Dermis microvascular lymphatic vessel endothelial cell (primary cell): ENCODE data around the gene SLC6A13. TPM values are rescaled to one million over a fixed set of nuclear protein-coding genes. Genes with fewer than 3 reads are reported as not detected.
"Not testable (repeated sequence)": the region's sequence is repeated elsewhere in the genome, so short reads cannot be mapped to it uniquely, and the experiment has no call there.

Source experiments
- DNase-seq, 2 donors: peaks; one replicate each; pipeline versions ENCODE4 v3.0.0 to v3.0.0-alpha.2; 2010; ENCODE audit warnings: low read depth in 2 of 2
- total RNA-seq: library from RNA; depleted of rRNA; stranded (reverse); fragments of >200 nt; gene quantifications from 2 replicates; pipeline ENCODE4 v1.2.1, GENCODE V29; 2014

SLC6A13 gene
- total RNA-seq, 1 donor from 2014 or later, result 0.13 TPM

DNA sequence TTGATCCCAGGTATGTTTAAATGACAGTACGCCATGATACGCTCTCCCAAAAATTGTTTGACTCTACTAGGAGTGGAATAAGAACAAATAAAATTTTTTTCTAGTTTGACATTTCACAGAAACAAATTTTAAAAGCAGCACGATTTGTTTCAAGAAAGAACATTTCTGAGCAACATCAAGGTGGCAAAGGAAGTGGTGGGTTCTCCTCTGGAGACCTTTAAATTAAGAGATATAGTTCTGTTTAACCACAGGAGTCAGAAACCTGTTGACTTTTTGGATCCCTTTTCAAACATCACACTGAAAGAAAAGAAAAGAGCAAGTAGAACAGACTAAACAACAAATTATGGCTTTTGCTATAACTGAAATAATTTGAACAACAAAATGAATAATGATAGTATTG lies 2.5 kb upstream of the SLC6A13 start:
- no peak for DNase-seq

DNA sequence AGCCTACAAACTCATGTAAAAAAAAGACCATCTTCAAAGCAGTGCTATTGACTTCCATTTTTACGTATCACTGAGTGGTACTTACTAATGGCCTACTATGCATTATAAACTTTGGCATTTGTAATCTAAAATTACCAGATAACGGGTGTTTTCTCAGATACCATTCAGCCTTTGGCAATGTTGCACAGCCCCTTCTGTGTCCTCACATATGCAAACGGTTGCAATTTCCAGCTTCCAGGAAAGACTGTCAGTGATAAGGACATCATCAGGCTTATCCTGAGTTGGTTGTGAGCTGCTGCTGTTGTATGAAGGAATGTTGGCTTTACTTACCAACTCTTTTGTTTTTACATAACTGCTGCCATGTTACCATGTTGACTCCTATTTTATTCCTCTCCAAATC lies 1.6 kb upstream of the SLC6A13 start:
- no peak for DNase-seq

DNA sequence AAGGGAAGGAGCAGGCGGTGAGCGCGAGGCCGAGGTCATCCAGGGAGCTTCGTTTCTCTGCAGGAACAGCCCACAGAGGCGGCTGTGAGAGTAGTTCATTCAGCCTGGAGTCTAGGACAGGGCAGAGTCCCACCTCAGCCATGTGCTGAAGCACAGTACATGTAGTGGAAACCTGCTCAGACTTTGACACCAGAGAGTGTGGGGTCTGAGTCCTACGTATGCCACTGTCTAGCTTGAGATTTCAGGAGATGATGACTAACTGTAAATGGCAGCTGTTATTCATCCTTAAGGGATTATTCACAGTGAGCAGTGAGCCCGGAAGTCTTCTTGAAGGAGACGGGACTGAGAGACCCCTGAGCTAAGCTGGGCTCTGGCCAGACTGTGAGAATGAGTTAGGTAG lies 938 bp upstream of the SLC6A13 start:
- DNase-seq, result no peak

DNA sequence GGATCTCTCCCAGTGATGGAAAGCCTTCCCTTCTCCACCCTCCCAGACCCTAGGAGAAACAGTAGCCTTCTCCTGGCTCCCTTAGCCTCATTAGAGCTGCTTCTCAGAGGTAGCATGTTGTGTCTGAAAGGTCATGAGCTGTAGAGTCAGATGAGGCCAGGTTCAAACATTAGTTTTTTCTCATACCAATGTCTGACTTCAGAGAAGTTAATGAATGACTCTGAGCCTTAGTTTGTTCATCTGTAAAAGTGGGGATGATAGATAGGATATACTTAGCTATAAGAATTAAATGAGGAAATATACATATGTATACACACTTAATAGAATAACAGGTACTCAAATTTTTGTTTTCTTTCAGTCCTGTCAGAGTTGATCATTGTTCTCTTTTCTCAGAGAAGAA lies 523 bp downstream of the SLC6A13 start:
- DNase-seq, result no peak

DNA sequence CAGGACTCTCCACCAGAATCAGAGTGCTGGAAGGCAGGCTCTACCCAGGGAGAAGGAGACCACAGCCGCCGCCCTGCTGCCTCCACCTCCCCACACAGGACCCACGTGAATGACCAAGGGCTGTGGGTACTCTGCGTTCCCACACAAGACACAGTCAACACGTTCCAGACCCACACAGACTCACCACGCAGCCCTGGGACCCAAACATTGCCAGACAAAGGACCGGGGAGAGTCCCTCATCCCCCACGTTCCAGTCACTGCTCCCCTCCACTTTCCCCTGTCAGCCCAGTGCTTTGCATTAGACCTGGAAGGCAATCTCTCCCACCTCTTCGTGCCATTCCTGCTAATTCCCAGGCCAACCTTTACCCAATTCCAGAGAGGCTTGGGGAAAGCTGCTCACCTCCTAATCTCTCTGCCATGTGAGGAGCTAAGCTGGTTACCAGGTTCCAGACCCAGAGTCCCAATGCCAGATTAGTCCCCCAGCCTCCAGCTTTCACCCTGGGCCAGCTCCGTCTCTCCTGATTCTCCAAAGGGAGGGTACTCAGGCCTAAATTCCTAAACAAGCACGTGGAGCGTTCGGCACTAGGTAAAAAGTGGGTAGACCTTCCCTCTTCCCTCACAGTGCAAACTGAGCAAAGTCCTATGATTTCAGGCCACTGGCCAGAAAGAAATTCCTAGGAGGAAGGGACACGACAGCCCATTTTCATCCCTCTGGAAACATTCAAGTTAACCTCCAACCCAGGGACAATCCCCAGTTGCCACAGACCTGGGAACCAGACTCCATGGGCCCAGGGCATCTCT lies 4.9 kb downstream of the SLC6A13 start:
- no peak for DNase-seq

DNA sequence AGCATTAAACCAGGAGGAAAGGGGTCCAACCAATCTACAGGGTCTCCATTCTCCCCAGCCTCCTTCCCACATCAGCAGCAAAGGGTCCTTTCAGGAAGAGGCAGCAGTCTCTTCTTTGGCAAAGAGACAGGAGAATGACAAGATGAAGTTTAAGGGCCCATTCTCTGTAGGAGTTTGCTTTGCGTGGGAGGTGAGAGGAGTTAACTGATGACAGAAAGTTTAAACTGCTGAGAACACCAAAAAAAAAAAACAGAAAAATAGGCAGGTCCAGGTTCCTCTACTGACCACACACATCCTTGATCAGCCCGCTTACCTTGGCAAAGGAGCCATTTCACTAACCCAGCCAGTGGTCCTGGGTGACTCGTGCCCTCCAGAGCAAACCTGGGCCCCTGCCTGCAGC lies 5.7 kb downstream of the SLC6A13 start:
- no peak for DNase-seq

DNA sequence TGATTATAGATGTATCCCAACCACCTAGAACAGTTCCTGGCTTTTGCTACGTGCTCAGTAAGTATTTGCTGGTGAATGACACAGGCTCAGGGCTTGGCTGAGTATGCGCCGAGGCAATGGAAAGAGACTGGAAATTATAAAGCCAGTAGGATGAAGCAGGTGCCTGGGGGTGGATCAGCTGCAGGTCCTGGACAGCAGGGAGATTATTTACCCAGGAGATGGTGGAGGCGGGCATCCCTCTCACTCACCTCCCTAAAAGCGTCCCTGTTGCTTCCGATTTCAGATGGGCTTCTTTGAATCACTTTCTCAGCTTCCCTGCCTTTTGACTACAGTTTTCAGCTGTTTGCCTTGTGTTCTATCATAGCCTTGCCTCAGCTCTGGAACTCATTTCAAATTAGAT lies 6.4 kb downstream of the SLC6A13 start:
- no peak for DNase-seq

DNA sequence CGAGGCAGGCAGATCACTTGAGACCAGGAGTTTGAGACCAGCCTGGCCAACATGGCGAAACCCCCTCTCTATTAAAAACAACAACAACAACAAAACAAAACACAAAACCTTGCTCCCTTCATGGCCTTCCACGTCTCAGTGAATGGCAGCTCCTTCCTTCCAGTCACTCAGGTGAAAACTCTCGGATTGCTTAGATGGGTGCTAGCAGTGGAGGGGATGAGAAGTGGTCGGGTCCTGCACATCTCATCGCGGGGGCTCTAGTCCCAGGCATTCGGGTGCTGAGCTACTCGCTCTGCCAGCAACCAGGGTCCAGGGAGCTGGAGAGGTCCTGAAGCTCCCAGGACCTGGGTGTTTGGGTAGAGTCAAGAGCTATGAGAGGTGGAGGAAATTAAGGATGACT lies 7.7 kb downstream of the SLC6A13 start:
- DNase-seq, result no peak

DNA sequence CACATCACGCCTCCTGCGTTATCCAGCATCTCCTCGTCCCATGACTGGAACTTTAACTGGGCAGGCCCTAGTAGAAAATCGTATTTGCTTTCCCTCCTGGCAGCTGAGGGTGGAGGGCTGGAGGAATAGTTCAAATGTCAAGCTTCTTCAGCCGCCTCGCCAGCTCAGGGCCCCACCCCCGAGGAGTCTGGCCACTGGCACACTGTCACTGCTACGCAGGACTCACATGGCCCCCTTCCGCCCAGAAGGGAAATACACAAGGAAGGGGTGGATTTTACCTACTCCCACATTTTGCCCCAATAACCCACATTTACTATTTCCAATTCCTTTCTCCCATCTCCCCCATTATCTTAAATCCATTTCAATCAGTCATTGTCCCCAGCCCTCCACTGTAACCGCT lies 8.6 kb downstream of the SLC6A13 start:
- DNase-seq, result no peak

DNA sequence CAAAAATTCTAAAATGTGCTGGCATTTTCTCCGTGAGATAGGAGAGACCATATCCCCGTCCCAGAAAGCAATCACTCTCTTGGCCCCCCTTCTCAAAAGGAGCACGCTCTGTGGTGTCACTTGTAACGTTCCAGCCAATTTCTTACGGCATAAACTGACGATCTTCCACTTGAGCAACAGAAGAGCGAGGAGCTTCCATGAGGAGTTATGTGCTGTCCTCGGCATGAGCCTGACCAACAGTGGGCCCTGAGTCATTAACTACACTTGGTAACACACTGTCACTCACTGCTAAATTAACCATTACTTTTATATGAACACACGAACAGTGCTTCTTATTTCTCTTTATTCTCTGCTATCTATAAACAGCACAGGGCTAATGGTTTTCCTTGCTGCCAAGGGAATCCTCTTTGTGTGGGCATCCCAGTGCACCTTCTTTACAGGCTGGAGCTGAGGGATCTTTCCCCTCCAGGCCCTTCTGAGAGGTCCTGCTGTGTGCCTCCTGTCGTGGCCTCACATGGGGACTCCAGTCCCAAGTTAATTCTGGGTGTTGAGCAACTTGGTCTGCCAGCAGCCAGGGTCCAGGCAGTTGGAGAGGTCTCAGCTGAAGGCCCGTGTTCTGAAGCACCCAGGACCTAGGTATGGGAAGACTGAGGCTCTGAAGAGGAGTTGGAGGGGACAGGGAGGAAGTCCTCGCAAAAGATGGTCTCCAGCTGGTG lies 9.4 kb downstream of the SLC6A13 start:
- no peak for DNase-seq

DNA sequence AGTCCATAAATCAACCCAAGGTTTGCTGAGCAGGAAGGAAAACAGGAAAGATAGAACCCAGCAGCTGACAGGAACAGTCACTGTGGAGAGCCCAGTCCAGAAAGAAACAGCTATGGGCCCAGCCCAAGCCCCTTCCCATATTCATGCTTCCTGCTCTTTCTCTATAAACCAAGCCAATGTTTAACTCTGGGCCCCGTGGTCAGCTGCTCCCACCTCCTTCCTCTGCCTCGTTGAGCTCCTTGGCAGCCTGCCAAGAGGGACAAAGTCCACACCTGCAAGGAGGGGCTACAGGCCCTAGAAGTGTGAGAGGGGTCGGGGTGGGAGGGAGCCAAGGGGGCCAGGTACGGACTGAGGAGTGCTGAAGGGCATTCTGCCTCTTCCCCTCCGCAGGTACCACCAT lies 10.0 kb downstream of the SLC6A13 start:
- no peak for DNase-seq

DNA sequence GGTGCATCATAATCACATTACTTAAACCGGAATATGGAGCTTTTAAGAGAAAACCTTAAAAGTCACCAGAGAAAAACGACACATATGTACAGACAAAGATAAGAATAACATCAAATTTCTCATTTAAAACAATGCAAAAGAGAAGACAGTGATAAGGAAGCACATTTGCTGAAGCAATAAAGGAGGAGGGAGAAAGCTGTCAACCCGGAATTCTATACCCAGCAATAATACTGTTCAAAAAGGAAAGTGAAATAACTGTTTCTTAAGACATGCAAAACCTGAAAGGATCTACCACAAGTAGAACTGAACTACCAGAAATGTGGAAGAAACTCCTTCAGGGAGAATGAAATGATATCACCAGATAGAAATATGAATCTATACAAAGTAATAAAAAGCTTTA lies 15.4 kb downstream of the SLC6A13 start:
- DNase-seq, result no peak

DNA sequence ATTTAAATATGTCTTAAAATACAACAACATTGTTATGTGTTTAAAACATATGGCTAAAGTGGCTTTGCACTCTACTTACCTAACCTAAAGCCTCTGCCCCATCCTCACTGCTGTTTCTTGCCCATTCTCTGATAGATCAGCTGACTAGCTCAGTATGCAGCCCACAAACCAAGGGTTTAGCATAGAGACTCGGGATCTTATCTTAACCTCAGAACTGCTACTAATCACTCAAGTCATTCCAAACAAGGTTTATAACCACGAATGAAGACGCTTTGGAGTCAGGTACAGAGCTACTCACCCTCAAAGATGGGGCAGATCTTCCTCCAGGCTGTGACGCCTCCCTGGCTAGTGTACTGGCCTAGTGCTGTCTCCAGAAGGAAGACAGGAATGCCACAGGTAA lies 19.3 kb downstream of the SLC6A13 start:
- DNase-seq, result no peak

DNA sequence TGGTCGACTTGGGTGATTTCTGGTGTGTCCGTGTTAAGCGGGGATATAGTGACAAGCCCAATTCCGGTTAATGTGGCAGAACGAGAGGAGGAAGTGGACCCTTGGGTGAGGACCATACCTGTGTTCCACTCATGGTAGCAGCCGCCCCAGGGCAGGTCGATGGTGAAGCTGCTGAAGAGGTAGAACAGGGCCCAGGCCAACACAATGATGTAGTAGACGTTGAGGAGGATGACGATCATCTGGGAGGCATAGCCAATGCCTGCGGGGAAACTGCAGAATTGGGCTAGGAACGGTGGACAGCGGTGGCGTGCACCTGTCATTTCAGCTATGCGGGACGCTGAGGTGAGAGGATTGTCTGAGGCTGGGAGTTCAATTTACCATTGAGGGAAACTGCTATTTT lies 20.1 kb downstream of the SLC6A13 start:
- no peak for DNase-seq

DNA sequence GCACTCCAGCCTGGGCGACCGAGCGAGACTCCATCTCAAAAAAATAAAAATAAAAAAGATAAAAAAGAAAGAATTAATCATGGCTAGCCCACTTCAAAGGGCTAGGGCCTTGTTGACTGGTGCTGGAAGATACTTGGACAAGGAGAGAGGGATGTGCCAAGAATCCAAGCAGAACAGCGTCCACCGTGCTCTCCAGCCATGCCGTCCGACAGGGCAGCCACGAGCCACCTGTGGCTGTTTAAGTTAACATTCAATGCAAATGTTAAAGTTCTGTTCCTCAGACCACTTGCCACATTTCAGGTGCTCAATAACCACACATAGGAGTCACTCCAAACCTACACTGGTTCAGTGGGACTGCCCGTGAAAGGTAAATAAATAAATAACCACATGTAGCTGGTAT lies 21.4 kb downstream of the SLC6A13 start:
- no peak for DNase-seq

DNA sequence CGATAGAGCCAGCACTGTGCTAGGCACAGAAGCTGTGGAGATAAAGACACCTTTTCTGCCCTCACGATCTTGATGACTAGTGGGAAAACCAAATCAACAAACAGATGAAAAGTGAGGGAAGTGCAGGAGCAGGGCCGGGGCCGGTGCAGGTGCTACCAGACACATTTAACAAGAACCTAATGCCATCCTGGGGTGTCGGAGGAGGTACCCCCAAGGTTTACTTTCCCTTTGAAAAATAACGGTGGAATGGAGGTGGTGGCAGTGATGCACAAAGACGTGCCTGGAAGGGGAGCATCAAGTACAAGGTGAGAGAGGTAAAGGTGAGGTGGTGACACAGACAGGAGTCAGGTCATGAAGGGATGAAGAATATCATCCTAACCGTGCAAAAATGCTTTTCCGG lies 22.1 kb downstream of the SLC6A13 start:
- DNase-seq, result no peak

DNA sequence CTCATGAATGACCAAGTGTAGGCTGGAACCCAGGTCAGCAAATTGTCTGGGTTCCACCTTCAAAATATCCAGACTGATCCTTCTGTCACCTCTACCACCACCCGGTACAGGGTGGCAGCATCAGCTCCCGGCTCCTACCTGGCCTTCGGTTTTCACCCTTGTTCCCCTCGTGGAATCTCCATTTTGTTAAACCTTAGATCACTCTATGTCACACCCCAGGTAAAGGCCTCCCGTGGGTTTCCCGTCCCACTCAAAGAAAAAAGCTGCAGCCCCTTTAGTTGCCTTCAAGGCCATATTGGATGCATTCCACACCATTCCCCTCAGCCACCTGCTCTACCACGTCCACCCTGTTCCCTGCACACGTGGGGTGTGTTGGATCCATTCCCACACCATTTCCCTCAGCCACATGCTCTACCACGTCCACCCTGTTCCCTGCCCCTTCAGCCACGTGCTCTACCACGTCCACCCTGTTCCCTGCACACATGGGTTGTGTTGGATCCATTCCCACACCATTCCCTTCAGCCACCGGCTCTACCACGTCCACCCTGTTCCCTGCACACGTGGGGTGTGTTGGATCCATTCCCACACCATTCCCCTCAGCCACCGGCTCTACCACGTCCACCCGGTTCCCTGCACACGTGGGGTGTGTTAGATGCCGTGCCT lies 23.8 kb downstream of the SLC6A13 start:
- no peak for DNase-seq

DNA sequence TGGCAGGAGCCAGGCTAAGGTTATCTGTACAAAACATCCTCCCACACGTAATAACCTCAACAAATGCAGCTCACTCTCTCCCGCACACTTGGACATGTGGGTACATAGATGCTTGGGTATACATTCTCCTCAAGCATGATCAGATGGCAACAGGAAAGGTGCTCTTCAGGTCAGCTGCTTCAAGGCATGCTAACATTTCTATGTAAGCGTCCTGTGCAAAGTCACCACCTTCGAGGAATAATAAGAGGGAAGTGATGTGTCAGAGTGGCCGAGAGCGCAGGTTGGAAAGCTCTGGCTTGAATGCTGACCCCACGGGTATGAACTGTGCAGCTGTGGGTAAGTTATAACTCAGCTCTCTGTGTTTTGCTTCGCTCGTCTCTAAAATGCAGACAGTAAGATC lies 24.5 kb downstream of the SLC6A13 start:
- DNase-seq, result no peak

DNA sequence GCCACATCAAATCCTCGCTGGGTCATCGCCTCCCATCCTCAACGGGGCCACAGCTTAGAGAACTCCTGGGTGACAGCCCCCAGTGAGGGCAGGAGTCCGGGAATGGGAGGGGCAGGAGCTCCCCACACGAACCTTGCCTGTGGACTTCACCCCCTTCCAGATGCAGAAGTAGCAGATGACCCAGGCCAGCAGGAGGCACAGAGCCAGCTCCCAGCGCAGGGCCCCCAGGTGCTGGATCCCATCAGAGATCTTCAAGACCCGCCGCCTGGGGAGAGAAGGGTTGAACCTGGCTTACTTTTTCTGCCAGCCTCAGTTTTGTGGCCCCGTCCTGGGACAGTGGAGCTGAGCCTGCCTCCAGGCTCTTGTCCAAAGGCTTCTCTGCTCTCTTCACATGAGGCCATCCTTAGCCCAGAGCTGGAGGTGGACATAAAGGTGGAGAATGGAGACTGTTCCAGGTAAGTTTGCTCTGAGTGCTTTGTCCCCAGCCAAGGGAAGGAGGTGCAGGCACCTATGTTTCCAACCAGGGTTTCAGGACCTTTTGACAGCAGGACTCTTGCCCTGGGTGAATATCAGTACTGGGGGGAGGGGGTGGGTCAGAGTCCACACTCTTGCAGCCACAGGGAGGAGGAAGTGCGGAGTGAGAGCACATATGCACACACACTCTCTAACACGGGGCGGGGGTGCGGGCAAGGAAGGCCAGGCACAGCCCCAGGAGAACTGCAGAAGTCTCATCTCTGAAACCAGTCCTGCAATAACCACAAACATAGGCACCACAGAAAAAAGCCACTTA lies 25.4 kb downstream of the SLC6A13 start:
- no peak for DNase-seq

DNA sequence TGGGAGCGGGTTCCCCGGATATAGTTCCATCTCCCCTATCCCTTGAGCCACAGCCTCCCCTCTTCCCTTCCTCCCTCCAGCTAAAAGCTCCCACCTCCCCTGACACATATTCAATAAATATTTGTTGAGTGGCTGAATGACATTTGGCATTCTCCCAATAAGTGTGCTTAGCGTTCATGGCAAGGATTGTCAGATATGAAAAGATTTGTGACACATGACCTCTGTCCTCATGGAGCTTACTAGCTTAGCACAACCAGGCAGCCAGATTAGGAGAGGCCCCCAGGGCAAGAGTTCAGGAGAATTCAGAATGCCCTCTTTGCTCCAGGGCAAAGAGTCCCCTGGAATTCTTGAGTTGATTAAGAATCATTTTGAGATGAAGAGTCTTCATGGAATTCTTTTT lies 26.2 kb downstream of the SLC6A13 start:
- no peak for DNase-seq

DNA sequence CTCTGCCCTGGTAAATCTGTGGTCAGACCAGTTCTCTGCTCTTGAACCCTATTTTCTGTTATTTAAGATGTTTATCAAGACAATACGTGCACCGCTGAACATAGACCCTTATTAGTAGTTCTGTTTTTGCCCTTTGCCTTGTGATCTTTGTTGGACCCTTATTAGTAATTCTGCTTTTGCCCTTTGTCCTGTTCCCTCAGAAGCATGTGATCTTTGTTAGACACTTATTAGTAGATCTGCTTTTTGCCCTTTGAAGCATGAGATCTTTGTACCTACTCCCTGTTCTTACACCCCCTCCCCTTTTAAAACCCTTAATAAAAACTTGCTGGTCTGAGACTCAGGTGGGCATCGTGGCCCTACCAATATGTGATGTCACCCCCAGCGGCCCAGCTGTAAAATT lies 26.7 kb downstream of the SLC6A13 start:
- not testable (repeated sequence) for DNase-seq

DNA sequence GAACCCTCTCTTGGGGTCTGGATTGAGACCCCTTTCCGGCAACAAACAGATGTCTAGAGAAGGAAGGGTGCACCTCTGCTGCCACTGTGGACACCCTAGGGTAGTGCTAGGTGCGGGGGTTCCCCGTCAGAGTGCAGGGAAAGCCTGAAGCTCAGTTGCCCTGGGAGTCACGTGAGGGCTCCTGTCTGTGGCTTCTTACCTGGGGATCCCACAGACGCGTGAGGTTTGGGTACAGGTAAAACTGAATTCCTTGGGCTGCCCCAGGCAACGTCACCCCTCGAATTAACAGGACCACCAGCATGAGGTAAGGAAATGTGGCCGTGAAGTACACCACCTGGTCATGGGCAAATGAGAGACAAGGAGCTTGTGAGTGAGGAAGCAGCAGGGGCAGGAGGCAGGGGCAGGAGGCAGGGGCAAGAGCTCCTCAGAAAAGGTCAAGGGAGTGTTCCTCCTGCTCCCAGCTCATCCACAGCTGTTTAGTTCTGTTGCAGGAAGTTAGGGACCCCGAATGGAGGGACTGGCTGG lies 27.7 kb downstream of the SLC6A13 start:
- DNase-seq, result no peak
